SK-N-SH treated with all-trans-retinoic acid at 6 μM for 48 hours (cell line): ENCODE data around the gene UBFD1.

Source experiments
- ATAC-seq: fragments of 200-7000 bp; cut with Tn5 transposase; 3 replicates; pipeline ENCODE4 v1.9.1; 2020; ENCODE audit warnings: mild to moderate bottlenecking, moderate library complexity
- ARNTL ChIP-seq: fragments of 450-650 bp; formaldehyde crosslinking; IDR thresholded peaks from 2 replicates; pipeline ENCODE4 v1.5.0; 2020; ENCODE audit warnings: low read depth, mild to moderate bottlenecking, moderate library complexity, borderline replicate concordance
- BACH2 ChIP-seq: fragments of 250-450 bp; sonication (Bioruptor Pico); IDR thresholded peaks from 2 replicates; pipeline ENCODE4 v1.9.0; 2021; ENCODE audit warnings: mild to moderate bottlenecking, borderline replicate concordance
- CSDC2 ChIP-seq: fragments of 250-450 bp; sonication (Bioruptor Pico); IDR thresholded peaks from 2 replicates; pipeline ENCODE4 v1.5.0; 2020; ENCODE audit warnings: mild to moderate bottlenecking, moderate library complexity
- ESRRG ChIP-seq: fragments of 250-450 bp; sonication (Bioruptor Pico); IDR thresholded peaks from 2 replicates; pipeline ENCODE4 v1.6.1; 2021; ENCODE audit warnings: mild to moderate bottlenecking
- GLIS3 ChIP-seq: fragments of 250-450 bp; sonication (Bioruptor Pico); IDR thresholded peaks from 2 replicates; pipeline ENCODE4 v1.5.0; 2020; ENCODE audit warnings: mild to moderate bottlenecking, moderate library complexity
- ISL1 ChIP-seq: fragments of 250-450 bp; sonication (Bioruptor Pico); IDR thresholded peaks from 2 replicates; pipeline ENCODE4 v2.1.2; 2022; ENCODE audit warnings: mild to moderate bottlenecking, moderate library complexity
- OSR1 ChIP-seq: fragments of 250-450 bp; sonication (Bioruptor Pico); IDR thresholded peaks from 2 replicates; pipeline ENCODE4 v1.8.0; 2022; ENCODE audit warnings: moderate library complexity, mild to moderate bottlenecking, inconsistent platforms
- PPARA ChIP-seq: fragments of 250-450 bp; sonication (Bioruptor Pico); IDR thresholded peaks from 2 replicates; pipeline ENCODE4 v1.5.0; 2020; ENCODE audit warnings: mild to moderate bottlenecking, borderline replicate concordance
- RARB ChIP-seq: fragments of 250-450 bp; sonication (Bioruptor Pico); IDR thresholded peaks from 2 replicates; pipeline ENCODE4 v1.8.0; 2021; ENCODE audit warnings: mild to moderate bottlenecking, moderate library complexity
- TCF4 ChIP-seq: fragments of 250-450 bp; sonication (Bioruptor Pico); IDR thresholded peaks from 2 replicates; pipeline ENCODE4 v1.8.0; 2021; ENCODE audit warnings: mild to moderate bottlenecking, moderate library complexity, borderline replicate concordance
- TOX ChIP-seq: fragments of 250-450 bp; sonication (Bioruptor Pico); IDR thresholded peaks from 2 replicates; pipeline ENCODE4 v1.8.0; 2021; ENCODE audit warnings: mild to moderate bottlenecking, moderate library complexity, borderline replicate concordance
- ZC3H10 ChIP-seq: fragments of 250-450 bp; sonication (Bioruptor Pico); IDR thresholded peaks from 2 replicates; pipeline ENCODE4 v1.5.1; 2021; ENCODE audit warnings: mild to moderate bottlenecking, moderate library complexity
- ZFP3 ChIP-seq: fragments of 250-450 bp; sonication (Bioruptor Pico); IDR thresholded peaks from 2 replicates; pipeline ENCODE4 v1.5.0; 2020; ENCODE audit warnings: mild to moderate bottlenecking, moderate library complexity
- ZFP30 ChIP-seq: fragments of 450-650 bp; formaldehyde crosslinking; IDR thresholded peaks from 2 replicates; pipeline ENCODE4 v1.5.0; 2022; ENCODE audit warnings: mild to moderate bottlenecking, moderate library complexity
- ZNF565 ChIP-seq: fragments of 450-650 bp; formaldehyde crosslinking; conservative IDR thresholded peaks from 2 replicates; pipeline ENCODE4 v1.5.0; 2020; ENCODE audit warnings: low read depth, mild to moderate bottlenecking, moderate library complexity
- ZNF70 ChIP-seq: fragments of 450-650 bp; formaldehyde crosslinking; IDR thresholded peaks from 2 replicates; pipeline ENCODE4 v1.5.0; 2020; ENCODE audit warnings: mild to moderate bottlenecking, moderate library complexity
- ZNF8 ChIP-seq: fragments of 450-650 bp; formaldehyde crosslinking; IDR thresholded peaks from 2 replicates; pipeline ENCODE4 v1.5.0; 2020; ENCODE audit warnings: mild to moderate bottlenecking, moderate library complexity
- TF ChIP-seq, protein P1 (sequence below): fragments of 250-450 bp; sonication (Bioruptor Pico); IDR thresholded peaks from 2 replicates; pipeline ENCODE4 v1.5.1; 2021; ENCODE audit warnings: mild to moderate bottlenecking, moderate library complexity
- TF ChIP-seq, protein P2 (sequence below): fragments of 250-450 bp; sonication (Bioruptor Pico); IDR thresholded peaks from 2 replicates; pipeline ENCODE4 v1.5.1; 2020; ENCODE audit warnings: low read depth, mild to moderate bottlenecking, moderate library complexity
- TF ChIP-seq, protein P3 (sequence below): fragments of 250-450 bp; sonication (Bioruptor Pico); IDR thresholded peaks from 2 replicates; pipeline ENCODE4 v1.8.0; 2020; ENCODE audit warnings: mild to moderate bottlenecking, moderate library complexity, borderline replicate concordance
- TF ChIP-seq, protein P4 (sequence below): fragments of 250-450 bp; sonication (Bioruptor Pico); IDR thresholded peaks from 2 replicates; pipeline ENCODE4 v1.8.0; 2021; ENCODE audit warnings: low read depth, mild to moderate bottlenecking, moderate library complexity, borderline replicate concordance
- TF ChIP-seq, protein P5 (sequence below): fragments of 250-450 bp; sonication (Bioruptor Pico); IDR thresholded peaks from 2 replicates; pipeline ENCODE4 v1.5.0; 2020; ENCODE audit warnings: mild to moderate bottlenecking, moderate library complexity

UBFD1 gene

DNA sequence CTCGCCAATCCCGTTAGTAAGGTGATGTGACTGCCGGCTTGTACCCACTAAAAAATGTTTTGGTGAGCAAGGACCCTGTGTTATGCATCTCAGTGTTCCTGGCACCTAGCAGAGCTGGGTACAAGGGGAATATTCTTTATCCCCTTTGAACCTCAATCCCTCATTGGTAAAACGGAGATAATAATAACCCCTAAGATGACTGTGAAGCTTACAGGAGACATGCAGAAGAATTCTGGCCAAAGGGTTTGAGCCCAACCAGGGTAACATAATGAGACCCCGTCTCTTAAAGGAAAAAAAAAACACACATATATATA lies 48.1 kb upstream of the UBFD1 start:
- ATAC-seq = peak; percentile 14; the same call in 2 of the 3 replicates

DNA sequence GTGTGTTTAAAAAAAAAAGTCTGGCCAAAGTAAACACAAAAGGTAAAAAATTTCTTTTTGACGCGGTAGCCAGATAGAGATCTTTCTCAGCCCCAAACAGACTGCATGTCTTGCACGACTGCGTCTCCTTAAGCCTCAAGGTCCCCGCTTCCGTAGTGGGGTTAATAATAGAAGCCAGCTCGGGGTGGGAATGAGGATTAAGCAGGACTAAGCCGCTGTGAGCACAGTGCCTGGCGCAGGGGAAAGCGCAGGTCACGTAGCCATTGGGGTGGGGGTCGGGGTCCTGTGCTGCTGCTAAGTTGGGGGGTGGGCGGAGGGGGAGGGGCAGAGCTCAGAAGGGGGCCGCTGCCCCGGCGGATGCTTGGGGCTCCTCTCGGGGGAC lies 47.8 kb upstream of the UBFD1 start:
- peak; percentile 59 for ATAC-seq
- TF ChIP-seq, protein P1, sequence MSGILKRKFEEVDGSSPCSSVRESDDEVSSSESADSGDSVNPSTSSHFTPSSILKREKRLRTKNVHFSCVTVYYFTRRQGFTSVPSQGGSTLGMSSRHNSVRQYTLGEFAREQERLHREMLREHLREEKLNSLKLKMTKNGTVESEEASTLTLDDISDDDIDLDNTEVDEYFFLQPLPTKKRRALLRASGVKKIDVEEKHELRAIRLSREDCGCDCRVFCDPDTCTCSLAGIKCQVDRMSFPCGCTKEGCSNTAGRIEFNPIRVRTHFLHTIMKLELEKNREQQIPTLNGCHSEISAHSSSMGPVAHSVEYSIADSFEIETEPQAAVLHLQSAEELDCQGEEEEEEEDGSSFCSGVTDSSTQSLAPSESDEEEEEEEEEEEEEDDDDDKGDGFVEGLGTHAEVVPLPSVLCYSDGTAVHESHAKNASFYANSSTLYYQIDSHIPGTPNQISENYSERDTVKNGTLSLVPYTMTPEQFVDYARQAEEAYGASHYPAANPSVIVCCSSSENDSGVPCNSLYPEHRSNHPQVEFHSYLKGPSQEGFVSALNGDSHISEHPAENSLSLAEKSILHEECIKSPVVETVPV = no peak
- TF ChIP-seq BACH2 (CRISPR knock-in tag) = no peak

More for the DNA sequence above, 48.1 kb upstream of the UBFD1 start:
- TF ChIP-seq CSDC2 (CRISPR knock-in tag) = no peak
- TF ChIP-seq ISL1 = no peak
- TF ChIP-seq, protein P2, sequence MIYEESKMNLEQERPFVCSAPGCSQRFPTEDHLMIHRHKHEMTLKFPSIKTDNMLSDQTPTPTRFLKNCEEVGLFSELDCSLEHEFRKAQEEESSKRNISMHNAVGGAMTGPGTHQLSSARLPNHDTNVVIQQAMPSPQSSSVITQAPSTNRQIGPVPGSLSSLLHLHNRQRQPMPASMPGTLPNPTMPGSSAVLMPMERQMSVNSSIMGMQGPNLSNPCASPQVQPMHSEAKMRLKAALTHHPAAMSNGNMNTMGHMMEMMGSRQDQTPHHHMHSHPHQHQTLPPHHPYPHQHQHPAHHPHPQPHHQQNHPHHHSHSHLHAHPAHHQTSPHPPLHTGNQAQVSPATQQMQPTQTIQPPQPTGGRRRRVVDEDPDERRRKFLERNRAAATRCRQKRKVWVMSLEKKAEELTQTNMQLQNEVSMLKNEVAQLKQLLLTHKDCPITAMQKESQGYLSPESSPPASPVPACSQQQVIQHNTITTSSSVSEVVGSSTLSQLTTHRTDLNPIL (CRISPR knock-in tag) = no peak
- TF ChIP-seq ZC3H10 (CRISPR knock-in tag) = no peak
- no peak for TF ChIP-seq GLIS3 (CRISPR knock-in tag)
- TF ChIP-seq, protein P3, sequence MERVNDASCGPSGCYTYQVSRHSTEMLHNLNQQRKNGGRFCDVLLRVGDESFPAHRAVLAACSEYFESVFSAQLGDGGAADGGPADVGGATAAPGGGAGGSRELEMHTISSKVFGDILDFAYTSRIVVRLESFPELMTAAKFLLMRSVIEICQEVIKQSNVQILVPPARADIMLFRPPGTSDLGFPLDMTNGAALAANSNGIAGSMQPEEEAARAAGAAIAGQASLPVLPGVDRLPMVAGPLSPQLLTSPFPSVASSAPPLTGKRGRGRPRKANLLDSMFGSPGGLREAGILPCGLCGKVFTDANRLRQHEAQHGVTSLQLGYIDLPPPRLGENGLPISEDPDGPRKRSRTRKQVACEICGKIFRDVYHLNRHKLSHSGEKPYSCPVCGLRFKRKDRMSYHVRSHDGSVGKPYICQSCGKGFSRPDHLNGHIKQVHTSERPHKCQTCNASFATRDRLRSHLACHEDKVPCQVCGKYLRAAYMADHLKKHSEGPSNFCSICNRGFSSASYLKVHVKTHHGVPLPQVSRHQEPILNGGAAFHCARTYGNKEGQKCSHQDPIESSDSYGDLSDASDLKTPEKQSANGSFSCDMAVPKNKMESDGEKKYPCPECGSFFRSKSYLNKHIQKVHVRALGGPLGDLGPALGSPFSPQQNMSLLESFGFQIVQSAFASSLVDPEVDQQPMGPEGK = no peak
- TF ChIP-seq, protein P1 = no peak
- TF ChIP-seq ZNF8 = no peak
- no peak for TF ChIP-seq TOX
- no peak for TF ChIP-seq RARB (CRISPR knock-in tag)
- no peak for TF ChIP-seq ZFP3 (CRISPR knock-in tag)
- no peak for TF ChIP-seq ARNTL

DNA sequence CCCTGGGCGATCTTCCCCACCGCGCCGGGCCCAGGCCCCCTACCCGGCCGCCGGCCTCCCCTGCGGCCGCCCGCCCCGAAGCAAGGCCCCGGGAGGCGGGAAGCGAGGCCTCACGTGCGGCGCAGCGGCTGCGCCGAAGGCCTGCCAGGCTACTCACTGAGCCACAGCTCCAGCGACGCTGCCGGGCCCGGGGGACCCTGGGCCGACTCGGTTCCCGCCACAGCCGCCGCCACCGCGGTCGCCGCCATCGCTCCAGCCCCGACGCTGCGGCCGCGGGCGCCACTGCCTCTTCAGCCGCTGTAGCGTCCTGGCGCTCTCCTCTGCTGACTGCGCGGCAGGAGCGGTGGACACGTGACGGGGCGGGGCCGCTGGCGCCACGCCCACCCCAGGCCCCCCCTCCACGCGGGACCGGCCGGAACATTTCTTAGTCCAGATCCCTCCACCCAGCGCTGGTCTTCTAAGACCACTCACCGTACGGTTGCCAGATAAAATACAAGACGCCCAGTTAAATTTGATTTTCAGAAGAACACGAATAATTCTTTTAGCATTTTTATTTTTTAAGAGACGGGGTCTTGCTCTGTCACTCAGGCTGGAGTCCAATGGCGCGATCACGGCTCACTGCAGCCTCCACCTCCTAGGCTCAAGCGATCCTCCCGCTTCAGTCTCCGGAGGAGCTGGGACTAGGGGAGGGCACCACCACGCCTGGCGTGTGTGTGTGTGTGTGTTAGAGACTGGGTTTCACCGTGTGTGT lies 47.2 kb upstream of the UBFD1 start, which contains the start of gene GGA2:
Gene GGA2 (minus strand): TSS at position 331 of the 751 bp plus-strand sequence. CDS start 83 bp downstream, at position 248.
- peak; percentile 88 for ATAC-seq
- no peak for TF ChIP-seq PPARA (CRISPR knock-in tag)
- TF ChIP-seq OSR1 (CRISPR knock-in tag) = no peak
- TF ChIP-seq ZC3H10 (CRISPR knock-in tag) = no peak
- TF ChIP-seq ZNF8 = no peak
- TF ChIP-seq, protein P1 = no peak
- TF ChIP-seq TOX = no peak
- TF ChIP-seq ZFP30 (CRISPR knock-in tag) = no peak
- no peak for TF ChIP-seq BACH2 (CRISPR knock-in tag)
- TF ChIP-seq ZNF565 (CRISPR knock-in tag) = no peak
- peak; percentile 60; the same call in 1 of the 2 replicates for TF ChIP-seq ZFP3 (CRISPR knock-in tag)
- TF ChIP-seq ZNF70 (CRISPR knock-in tag) = no peak
- TF ChIP-seq RARB (CRISPR knock-in tag) = no peak
- TF ChIP-seq, protein P2 (CRISPR knock-in tag) = no peak
- no peak for TF ChIP-seq GLIS3 (CRISPR knock-in tag)
- TF ChIP-seq, protein P4, sequence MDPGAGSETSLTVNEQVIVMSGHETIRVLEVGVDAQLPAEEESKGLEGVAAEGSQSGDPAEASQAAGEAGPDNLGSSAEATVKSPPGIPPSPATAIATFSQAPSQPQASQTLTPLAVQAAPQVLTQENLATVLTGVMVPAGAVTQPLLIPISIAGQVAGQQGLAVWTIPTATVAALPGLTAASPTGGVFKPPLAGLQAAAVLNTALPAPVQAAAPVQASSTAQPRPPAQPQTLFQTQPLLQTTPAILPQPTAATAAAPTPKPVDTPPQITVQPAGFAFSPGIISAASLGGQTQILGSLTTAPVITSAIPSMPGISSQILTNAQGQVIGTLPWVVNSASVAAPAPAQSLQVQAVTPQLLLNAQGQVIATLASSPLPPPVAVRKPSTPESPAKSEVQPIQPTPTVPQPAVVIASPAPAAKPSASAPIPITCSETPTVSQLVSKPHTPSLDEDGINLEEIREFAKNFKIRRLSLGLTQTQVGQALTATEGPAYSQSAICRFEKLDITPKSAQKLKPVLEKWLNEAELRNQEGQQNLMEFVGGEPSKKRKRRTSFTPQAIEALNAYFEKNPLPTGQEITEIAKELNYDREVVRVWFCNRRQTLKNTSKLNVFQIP (CRISPR knock-in tag) = no peak
- no peak for TF ChIP-seq TCF4
- TF ChIP-seq ESRRG = no peak
- no peak for TF ChIP-seq ISL1
- TF ChIP-seq, protein P5, sequence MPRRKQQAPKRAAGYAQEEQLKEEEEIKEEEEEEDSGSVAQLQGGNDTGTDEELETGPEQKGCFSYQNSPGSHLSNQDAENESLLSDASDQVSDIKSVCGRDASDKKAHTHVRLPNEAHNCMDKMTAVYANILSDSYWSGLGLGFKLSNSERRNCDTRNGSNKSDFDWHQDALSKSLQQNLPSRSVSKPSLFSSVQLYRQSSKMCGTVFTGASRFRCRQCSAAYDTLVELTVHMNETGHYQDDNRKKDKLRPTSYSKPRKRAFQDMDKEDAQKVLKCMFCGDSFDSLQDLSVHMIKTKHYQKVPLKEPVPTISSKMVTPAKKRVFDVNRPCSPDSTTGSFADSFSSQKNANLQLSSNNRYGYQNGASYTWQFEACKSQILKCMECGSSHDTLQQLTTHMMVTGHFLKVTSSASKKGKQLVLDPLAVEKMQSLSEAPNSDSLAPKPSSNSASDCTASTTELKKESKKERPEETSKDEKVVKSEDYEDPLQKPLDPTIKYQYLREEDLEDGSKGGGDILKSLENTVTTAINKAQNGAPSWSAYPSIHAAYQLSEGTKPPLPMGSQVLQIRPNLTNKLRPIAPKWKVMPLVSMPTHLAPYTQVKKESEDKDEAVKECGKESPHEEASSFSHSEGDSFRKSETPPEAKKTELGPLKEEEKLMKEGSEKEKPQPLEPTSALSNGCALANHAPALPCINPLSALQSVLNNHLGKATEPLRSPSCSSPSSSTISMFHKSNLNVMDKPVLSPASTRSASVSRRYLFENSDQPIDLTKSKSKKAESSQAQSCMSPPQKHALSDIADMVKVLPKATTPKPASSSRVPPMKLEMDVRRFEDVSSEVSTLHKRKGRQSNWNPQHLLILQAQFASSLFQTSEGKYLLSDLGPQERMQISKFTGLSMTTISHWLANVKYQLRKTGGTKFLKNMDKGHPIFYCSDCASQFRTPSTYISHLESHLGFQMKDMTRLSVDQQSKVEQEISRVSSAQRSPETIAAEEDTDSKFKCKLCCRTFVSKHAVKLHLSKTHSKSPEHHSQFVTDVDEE (CRISPR knock-in tag) = no peak
